HG03060 (cell line): ENCODE results near the gene FSTL4.

Experiments
- ATAC-seq: cut with Tn5 transposase; IDR thresholded peaks from one replicate; pipeline ENCODE4 v1.9.1; 2021; ENCODE audit warnings: low read depth, moderate number of reproducible peaks; ENCODE audit not compliant: unreplicated experiment

The FSTL4 gene

DNA sequence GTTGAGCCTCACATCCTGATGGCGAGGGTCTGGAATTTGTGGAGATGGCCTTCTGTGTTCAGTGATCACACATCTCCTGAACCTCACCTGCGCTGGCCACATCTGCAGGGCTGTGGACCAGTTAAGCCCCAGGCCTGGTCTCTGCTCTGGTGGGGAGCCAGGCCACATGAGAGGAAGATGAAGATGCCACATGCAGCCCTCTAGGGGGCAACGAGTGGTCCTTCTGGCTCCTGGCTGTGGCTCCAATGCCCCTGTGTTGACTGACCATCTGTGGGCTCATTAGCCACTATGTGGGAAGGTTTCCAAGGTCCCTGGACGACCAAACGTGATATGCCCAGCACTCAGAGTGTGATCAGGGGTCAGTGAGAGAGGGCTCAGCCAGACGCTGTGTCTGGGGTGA, 357.5 kb downstream of the FSTL4 start:
- no peak for ATAC-seq

DNA sequence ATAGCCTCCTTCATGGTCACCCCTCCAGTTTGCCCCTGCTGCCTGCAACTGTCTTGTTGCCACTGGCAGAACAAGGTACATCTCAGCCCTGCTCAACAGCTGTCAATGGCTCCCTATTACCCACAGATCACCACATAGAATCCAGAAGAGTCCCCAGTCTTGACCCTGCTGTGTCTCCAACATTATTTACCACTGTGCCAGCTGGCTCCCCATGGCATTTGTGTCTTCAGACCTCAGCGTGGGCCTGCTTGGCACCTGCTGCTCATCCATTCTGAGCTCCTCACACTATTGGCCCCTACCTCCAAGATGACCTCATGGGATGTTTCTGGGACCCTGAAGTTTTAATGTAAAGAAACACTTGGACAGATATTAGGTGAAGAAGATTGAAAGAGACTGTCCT, 358.7 kb downstream of the FSTL4 start:
- ATAC-seq: no peak

- no peak for ATAC-seq
Measured at GRCh38 chr5:133253070-133253469, 359.3 kb downstream of the FSTL4 start.

DNA sequence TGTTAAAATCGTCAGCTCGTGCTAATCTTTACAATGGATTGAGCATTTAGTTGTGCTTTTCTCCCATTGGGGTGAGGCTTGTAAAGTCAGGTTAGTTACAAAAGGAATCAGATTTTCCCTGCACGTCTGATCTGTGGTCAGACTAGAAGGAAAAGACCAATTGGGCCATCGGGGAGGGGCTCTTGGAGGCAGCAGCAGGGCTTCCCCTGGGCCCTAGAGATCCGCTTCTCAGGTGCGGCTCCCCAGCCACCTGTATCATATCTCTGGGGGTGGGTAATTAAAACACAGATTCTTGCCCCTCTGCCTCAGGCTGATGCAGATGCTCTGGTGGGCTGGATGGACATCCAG, 360.2 kb downstream of the FSTL4 start:
- no peak for ATAC-seq

DNA sequence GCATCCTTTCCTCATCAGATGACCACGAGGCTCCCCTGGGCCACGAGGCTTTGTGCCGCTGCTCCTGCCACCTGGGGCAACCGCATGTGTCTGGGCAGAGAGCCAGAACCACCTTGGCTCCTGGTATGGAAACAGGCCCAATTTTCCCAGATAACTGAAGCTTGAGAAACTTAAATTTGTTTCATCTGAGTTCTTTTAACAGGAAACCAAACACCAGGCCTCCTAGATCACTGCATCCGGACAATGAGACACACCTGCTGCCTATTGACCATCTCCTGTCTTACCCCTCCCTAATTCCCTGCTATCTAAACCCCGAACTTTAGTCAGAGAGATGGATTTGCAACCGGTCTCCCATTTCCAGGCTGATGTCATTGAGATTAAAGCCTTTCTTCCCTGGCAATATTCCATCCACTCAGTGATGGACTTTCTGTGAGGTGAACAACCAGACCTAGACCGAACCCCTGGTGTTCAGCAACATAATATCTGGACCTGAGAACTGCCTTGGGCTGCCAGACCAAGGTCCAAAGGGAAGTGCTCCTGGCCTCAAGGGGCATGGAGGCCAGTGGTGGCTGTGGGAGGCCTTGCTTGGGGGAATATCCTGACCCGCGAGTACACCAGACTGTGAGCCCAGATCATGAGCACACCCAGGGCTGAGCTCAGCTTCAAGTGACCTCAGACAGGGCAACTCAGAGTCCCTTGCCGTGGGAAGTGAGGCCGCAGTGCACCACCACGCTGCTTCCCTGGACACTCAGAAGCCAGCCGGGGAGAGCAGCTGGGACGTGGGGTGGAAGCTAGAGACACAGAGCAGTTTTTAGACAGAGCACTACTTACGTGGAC, 360.8 kb downstream of the FSTL4 start:
- no peak for ATAC-seq

GRCh38 chr5:133250527-133250926, 361.8 kb downstream of the FSTL4 start:
- ATAC-seq: no peak

- no peak for ATAC-seq
Measured at GRCh38 chr5:133249593-133249992, 362.7 kb downstream of the FSTL4 start.

GRCh38 chr5:133247881-133248624, 364.3 kb downstream of the FSTL4 start:
- no peak for ATAC-seq

- ATAC-seq: no peak
Measured at GRCh38 chr5:133247151-133247709, 365.1 kb downstream of the FSTL4 start.

DNA sequence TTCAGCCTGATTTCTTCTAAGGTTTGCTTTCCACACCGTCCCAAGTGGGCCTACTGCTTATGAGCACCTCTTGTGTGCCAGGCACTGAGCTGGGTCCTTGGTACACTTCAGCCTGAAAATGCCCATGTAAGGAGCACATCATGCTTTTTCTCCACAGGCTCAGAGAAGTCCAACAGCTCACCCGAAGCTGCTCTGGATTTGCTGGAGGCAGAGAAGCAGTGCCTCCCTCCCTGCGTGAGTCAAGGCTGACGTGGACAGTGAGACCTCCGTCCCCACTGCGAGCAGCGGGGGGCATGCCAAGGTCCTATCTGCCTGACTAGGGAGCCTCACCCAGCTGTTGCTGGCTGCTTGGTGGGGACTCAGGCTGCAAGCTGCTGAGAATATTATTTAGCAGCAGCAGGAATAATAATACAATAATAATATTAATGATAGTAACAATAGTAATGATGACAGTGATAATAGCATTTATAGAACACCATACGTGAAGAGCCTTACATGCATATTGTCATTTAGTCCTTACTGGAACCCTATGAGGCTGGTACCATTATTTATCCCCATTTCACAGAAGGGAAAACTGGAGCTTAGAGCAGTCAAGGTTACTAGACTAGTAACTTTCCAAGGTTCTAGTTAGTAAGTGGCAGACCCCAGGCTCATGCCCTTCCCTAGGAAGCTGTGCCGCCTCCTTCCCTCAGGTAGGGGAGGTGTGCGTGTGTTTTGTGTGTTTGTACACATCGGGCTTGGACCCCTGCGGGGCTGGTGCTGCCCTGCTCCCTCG, 365.8 kb downstream of the FSTL4 start:
- no peak for ATAC-seq

DNA sequence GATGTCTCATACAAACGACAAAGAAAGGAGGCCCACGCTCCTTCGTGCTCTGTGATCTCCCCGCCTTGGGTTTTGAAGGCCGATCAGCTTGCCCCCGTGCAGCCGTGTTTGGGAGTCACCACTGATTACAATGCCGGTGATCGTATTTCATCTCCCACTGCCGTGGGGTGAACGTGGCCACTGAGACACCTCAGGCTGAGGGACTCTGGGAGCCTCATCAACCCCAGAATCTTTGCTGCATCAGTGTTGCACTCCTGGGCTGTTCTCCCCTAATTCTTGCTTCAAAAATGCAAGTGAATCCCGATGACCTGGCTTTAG, 366.3 kb downstream of the FSTL4 start:
- ATAC-seq: no peak

DNA sequence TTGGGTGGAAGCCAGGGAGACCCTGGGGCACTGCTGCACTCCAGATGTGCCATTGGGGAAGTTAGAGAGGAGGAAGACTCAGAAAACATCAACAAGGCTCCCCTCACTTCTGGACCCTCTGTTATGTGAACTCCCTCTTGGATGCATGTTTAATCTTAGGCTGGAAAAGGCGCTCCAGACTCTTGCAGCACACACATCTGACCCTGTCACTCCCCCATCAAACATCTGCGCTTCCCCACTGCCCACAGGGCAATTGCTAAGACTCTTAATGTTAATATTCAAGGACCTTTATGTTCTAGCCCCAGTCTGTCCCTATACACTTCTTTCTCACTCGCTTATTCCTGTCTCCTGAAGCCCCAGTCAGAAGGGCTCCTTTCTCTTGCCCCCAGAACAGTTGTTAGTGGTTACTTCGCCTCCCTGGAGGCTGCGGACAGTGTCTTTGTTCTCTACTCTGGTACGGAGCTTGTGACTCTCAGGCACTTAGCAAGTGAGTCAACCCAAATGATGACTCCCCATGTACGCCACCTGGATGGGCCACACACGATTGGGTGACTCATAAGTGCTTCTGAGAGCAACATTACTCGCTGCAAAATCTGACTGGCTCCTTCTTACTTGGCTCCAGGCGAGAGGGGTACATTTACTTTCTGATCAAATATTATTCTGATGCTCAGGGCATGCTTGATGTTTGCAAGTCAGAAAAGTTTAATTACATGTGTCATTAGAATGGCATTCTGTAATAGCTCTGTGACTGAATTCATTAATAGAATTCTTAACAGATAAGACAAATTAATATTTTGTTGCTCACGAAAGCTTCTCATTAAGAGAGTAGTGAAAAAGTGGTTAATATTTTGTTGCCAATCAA, 366.9 kb downstream of the FSTL4 start:
- ATAC-seq: no peak

- peak; percentile 37 for ATAC-seq
Measured at GRCh38 chr5:133244242-133244641, 368.1 kb downstream of the FSTL4 start.

GRCh38 chr5:133243196-133243595, 369.1 kb downstream of the FSTL4 start:
- ATAC-seq: no peak

GRCh38 chr5:133242221-133242835, 370.0 kb downstream of the FSTL4 start:
- ATAC-seq: no peak

DNA sequence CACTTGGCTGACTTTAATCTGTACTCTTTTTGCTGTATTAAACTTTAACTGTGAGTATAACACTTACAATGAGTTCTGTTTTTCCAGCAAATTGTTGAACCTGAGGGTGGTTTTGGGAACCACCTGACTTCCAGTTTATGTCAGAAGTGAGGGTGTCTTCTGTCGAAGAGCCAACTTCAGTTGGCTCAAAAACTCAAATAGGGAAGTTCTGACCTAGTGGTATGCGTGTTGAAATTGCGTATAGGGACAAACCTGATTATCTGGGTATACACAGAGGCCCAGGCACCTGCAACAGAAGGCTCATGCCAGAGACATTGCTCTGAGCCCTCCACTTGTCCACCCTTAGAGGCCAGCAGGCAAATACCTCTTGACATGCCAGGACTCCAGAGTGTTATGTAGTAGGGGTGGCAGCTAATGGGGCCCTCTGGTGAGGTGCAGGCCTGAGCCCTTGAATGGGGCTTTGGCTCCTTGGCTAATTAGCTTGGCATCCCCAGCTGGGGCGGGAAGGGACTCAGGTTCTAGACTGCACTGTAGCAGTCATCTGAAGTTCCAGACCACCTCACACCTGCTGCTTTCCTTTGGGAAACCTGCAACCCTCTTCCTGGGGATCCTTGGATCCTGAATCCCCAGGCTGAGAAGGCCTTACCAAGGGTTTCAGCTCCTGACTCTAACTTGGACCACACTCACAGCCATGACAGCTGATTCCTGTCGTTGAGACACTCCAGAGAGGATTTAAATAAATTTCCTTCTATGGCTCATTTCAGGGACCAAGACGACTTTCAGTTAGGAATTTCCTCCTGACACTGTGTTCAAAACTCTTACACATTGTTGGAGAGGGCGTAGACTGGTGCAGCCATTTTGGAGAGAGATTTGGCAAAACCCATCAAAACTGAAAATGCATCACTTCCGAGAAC, 370.9 kb downstream of the FSTL4 start:
- no peak for ATAC-seq

DNA sequence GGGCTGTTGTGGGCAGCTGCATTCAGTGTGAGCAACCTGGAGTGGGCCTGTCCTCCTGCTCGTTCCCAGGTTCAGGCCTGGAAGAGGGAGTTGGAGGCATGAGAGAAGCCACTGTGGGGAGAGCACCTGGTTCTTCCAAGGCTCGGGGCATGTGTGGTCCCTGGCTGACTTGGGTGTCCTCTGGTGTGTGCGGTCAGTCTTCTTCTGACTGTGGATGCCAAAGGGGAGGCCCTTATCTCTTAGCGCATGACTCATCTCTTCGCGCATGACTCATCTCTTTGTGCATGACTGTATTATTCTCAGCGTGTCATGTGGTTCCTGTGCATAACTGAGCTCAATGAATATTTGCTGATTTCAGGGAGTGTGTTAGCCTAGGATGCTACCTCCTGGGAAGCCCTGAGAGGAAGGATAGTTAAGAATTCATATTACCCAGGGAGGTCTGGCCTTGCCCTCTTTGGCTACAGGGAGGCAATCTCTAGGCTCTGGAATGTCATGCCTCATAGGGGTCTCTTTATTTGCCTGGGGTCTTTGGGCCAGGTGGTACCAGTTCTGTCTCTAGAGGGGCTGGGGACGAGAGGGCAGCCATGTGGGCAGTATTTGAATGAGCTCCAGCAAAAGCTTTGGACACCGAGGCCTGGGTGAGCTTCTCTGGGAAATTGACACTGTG, 371.8 kb downstream of the FSTL4 start:
- peak; percentile 64 for ATAC-seq
